CD4-positive, alpha-beta T cell (primary cell): ENCODE data around the gene LDB2. TPM values are rescaled to one million over a fixed set of nuclear protein-coding genes. Genes with fewer than 3 reads are reported as not detected.

ENCODE experiments used
- ATAC-seq: fragments of 200-7000 bp; cut with Tn5 transposase; one replicate; pipeline ENCODE4 v1.10.0; 2022; ENCODE audit warnings: mild to moderate bottlenecking; ENCODE audit not compliant: poor library complexity
- CTCF ChIA-PET: fragments of 350-600 bp; sonication (Branson Sonifier 250); formaldehyde crosslinking; loops from one replicate; lab custom pipeline; 2021; ENCODE audit warnings: antibody characterized with exemption, inconsistent platforms; lab: Charles Lee
- POLR2A ChIA-PET: fragments of 350-600 bp; sonication (Branson Sonifier 250); formaldehyde crosslinking; loops from one replicate; lab custom pipeline; 2021; ENCODE audit warnings: antibody characterized with exemption, inconsistent platforms; lab: Charles Lee
- DNase-seq, 14 experiments: peaks; one replicate each; pipeline ENCODE4 v3.0.0-alpha.2; 2013 to 2020; ENCODE audit warnings: mixed read lengths in 2 of 14
- H3K27ac ChIP-seq, 2 donors: one replicate each; pipeline versions ENCODE4 v1.5.1 to v1.7.0; 2013; ENCODE audit warnings: low read length in 2 of 2, low read depth in 1 of 2, mild to moderate bottlenecking in 1 of 2
- H3K27me3 ChIP-seq, 2 experiments: 1 replicate in 1 of 2; 2 replicates in 1 of 2; pipeline versions ENCODE4 v1.6.1 to v1.7.0; 2013; ENCODE audit warnings: low read length in 2 of 2, control low read depth in 1 of 2, mild to moderate bottlenecking in 1 of 2, moderate library complexity in 1 of 2; ENCODE audit not compliant: insufficient read depth in 2 of 2, control insufficient read depth in 1 of 2
- H3K36me3 ChIP-seq: one replicate; pipeline ENCODE4 v1.6.1; 2013; ENCODE audit warnings: low read length, control low read depth; ENCODE audit not compliant: insufficient read depth
- H3K4me1 ChIP-seq: one replicate; pipeline ENCODE4 v1.6.1; 2013; ENCODE audit warnings: low read length, control low read depth; ENCODE audit not compliant: insufficient read depth
- H3K4me3 ChIP-seq: one replicate; pipeline ENCODE4 v1.5.1; 2013; ENCODE audit warnings: mild to moderate bottlenecking, low read length, moderate library complexity
- H3K9me3 ChIP-seq, 2 experiments: 1 replicate in 1 of 2; 2 replicates in 1 of 2; pipeline versions ENCODE4 v1.6.1 to v1.7.0; 2013; ENCODE audit warnings: low read length in 2 of 2, mild to moderate bottlenecking in 2 of 2, control low read depth in 1 of 2, moderate library complexity in 1 of 2; ENCODE audit not compliant: control insufficient read depth in 1 of 2, insufficient read depth in 1 of 2
- H3K27ac Mint-ChIP-seq: one replicate; pipeline ENCODE4 v1.8.0; 2020; ENCODE audit warnings: mixed read lengths
- H3K27me3 Mint-ChIP-seq: one replicate; pipeline ENCODE4 v1.8.0; 2021; ENCODE audit warnings: mixed read lengths
- H3K36me3 Mint-ChIP-seq: one replicate; pipeline ENCODE4 v1.8.0; 2021; ENCODE audit warnings: low read depth, mixed read lengths
- H3K4me1 Mint-ChIP-seq: one replicate; pipeline ENCODE4 v1.8.0; 2021; ENCODE audit warnings: low read depth, mixed read lengths
- H3K4me3 Mint-ChIP-seq: one replicate; pipeline ENCODE4 v1.8.0; 2020; ENCODE audit warnings: mild to moderate bottlenecking, mixed read lengths
- H3K9me3 Mint-ChIP-seq: one replicate; pipeline ENCODE4 v1.8.0; 2020; ENCODE audit warnings: mixed read lengths
- intact Hi-C, 2 experiments: fragments of 100-400 bp; cut with DNase I in 1 of 2; cut with micrococcal nuclease in 1 of 2; formaldehyde crosslinking; loops; one replicate each; pipeline versions ENCODE4 v1.15.1 to v1.9.0; 2023 to 2025; cut with DNase I, micrococcal nuclease
- total RNA-seq, 174 experiments: library from RNA in 2 of 174; stranded (reverse) in 2 of 174; gene quantifications; one replicate each; pipeline ENCODE4 v1.2.3 and lab custom pipeline; 2021 to 2026
- TF ChIP-seq, protein P1 (sequence below): fragments of 200-600 bp; IDR thresholded peaks from one replicate; pipeline ENCODE4 v1.8.0; 2022; ENCODE audit warnings: antibody characterized with exemption, mild to moderate bottlenecking

Gene LDB2
- total RNA-seq, 2 experiments from 2014 or later, result not detected

DNA sequence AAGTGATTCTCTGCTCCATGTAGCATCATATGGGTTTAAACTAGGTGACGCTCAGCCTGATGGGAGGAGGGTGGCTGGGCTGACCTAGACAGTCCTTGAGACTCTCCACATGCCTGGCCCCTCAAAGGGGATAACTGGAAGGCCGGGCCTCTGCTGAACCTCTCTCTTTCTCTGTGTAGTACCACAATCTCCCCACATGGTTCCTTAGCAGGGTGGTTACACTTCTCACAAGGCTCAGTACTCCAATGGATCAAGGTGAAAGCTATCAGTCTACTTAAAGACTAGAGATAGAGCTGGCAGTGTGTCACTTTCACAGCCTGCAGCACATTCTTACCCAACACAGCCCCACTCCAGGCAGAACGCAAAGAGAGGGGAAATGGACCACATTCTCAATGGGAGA lies 80.4 kb downstream of the LDB2 start:
- intact Hi-C loops, result no loop called here
- ChIA-PET POLR2A (no interaction called here), CTCF (no interaction called here)
- Histone ChIP-seq H3K4me1 (no peaks in the 10 kb centered on the region), H3K27me3 (no peaks in the 10 kb centered on the region), H3K27ac (no peak overlapping the region), H3K9me3 (no peaks in the 10 kb centered on the region), H3K36me3 (no peaks in the 10 kb centered on the region), H3K4me3 (no peak overlapping the region)
- H3K4me3 Mint-ChIP-seq, result no peak overlapping the region
- no peak overlapping the region for H3K27ac Mint-ChIP-seq
- no peaks in the 10 kb centered on the region for H3K27me3 Mint-ChIP-seq
- DNase-seq, result no peak
- TF ChIP-seq, protein P1, sequence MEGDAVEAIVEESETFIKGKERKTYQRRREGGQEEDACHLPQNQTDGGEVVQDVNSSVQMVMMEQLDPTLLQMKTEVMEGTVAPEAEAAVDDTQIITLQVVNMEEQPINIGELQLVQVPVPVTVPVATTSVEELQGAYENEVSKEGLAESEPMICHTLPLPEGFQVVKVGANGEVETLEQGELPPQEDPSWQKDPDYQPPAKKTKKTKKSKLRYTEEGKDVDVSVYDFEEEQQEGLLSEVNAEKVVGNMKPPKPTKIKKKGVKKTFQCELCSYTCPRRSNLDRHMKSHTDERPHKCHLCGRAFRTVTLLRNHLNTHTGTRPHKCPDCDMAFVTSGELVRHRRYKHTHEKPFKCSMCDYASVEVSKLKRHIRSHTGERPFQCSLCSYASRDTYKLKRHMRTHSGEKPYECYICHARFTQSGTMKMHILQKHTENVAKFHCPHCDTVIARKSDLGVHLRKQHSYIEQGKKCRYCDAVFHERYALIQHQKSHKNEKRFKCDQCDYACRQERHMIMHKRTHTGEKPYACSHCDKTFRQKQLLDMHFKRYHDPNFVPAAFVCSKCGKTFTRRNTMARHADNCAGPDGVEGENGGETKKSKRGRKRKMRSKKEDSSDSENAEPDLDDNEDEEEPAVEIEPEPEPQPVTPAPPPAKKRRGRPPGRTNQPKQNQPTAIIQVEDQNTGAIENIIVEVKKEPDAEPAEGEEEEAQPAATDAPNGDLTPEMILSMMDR, result no peak
- H3K36me3 Mint-ChIP-seq, result no peaks in the 10 kb centered on the region
- no peak for ATAC-seq
- no peaks in the 10 kb centered on the region for H3K4me1 Mint-ChIP-seq
- H3K9me3 Mint-ChIP-seq, result peaks cover 2% of the 10 kb centered on the region

GRCh38 chr4:16817286-16817685 lies 81.2 kb downstream of the LDB2 start:
- Histone ChIP-seq H3K27me3 (no peaks in the 10 kb centered on the region), H3K4me3 (no peak overlapping the region), H3K36me3 (no peaks in the 10 kb centered on the region), H3K4me1 (no peaks in the 10 kb centered on the region), H3K27ac (no peak overlapping the region), H3K9me3 (no peaks in the 10 kb centered on the region)
- Mint-ChIP-seq H3K9me3 (peaks cover 2% of the 10 kb centered on the region), H3K4me3 (no peak overlapping the region), H3K4me1 (no peaks in the 10 kb centered on the region), H3K27me3 (no peaks in the 10 kb centered on the region), H3K36me3 (no peaks in the 10 kb centered on the region), H3K27ac (no peak overlapping the region)
- intact Hi-C loops, result no loop called here
- ChIA-PET CTCF (no interaction called here), POLR2A (no interaction called here)
- TF ChIP-seq, protein P1, result no peak
- DNase-seq, result no peak
- no peak for ATAC-seq

DNA sequence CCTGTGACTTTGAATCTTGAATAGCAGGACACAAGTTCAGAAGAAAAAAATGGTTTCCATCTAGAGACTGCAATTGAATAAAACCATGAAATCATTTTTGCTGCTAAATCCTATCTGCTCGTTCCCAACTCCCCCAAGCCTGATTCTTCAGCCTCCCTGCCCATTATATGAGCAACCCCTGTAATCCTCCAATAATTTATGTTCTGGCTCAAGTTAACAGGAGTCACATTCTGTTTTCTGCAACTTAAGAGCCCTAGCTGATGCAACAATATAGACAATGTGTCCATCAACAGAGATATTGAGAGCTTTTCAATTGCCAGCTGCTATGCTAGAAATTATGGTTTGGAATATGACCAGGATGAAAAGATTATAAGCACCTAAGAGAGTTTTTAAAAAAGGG lies 84.1 kb downstream of the LDB2 start:
- no peaks in the 10 kb centered on the region for H3K4me1 ChIP-seq
- peaks cover 2% of the 10 kb centered on the region for H3K9me3 Mint-ChIP-seq
- DNase-seq (no peak), ATAC-seq (no peak)
- H3K27me3 Mint-ChIP-seq, result no peaks in the 10 kb centered on the region
- TF ChIP-seq, protein P1, result no peak
- H3K4me3 Mint-ChIP-seq, result no peak overlapping the region
- H3K36me3 ChIP-seq, result no peaks in the 10 kb centered on the region
- ChIA-PET CTCF (no interaction called here), POLR2A (no interaction called here)
- H3K9me3 ChIP-seq, result no peaks in the 10 kb centered on the region
- H3K4me1 Mint-ChIP-seq, result no peaks in the 10 kb centered on the region
- intact Hi-C loops, result no loop called here
- H3K27ac Mint-ChIP-seq, result no peak overlapping the region
- H3K27me3 ChIP-seq, result no peaks in the 10 kb centered on the region
- H3K27ac ChIP-seq, result no peak overlapping the region
- no peaks in the 10 kb centered on the region for H3K36me3 Mint-ChIP-seq
- H3K4me3 ChIP-seq, result no peak overlapping the region
